ENCODE results near the gene RPL13. TPM values are rescaled to one million over a fixed set of nuclear protein-coding genes. Genes with fewer than 3 reads are reported as not detected.

The RPL13 gene
- total and polyA plus RNA-seq, 2 of the 4 experiments (the other 2 are of a cell fraction): 2,098 to 3,527 TPM

GRCh38 chr16:89544713-89545043 lies 15.8 kb upstream of the RPL13 start:
- H3K18ac ChIP-seq (ENCODE audit: low read depth, low read length): no peak overlapping the region
- no peak overlapping the region for H3K4me3 ChIP-seq (ENCODE audit: insufficient read depth, low read depth, low read length)
- peaks cover 10 to 47% of the 10 kb centered on the region in 2 experiments; a peak in 3 of 4 replicates for H3K79me1 ChIP-seq (ENCODE audit: low read depth in 1 of 2, low read length in 2 of 2)
- no peak overlapping the region for H2AK9ac ChIP-seq (replicated peaks; ENCODE audit: low read depth, low read length, poor library complexity)
- peaks cover 59% of the 10 kb centered on the region for H3K36me3 ChIP-seq (ENCODE audit: control insufficient read depth, insufficient read depth, low read length)
- no peak for DNase-seq
- H2BK20ac ChIP-seq (ENCODE audit: low read depth, low read length): no peak overlapping the region
- H3K4me1 ChIP-seq (ENCODE audit: control insufficient read depth, insufficient read depth, low read length): no peaks in the 10 kb centered on the region
- H3K14ac ChIP-seq (replicated peaks; ENCODE audit: low read depth, low read length): no peak overlapping the region
- intact Hi-C loops (cut with micrococcal nuclease) (no loop called here), dilution Hi-C loops (cut with HindIII; ENCODE audit: low sequenced_read_pairs, unreplicated experiment) (no loop called here), in situ Hi-C loops (cut with MboI; ENCODE audit: low sequenced_read_pairs) (no loop called here)
- H3K9me1 ChIP-seq (ENCODE audit: insufficient read depth, low read length): no peaks in the 10 kb centered on the region
- H4K20me1 ChIP-seq (ENCODE audit: insufficient read depth, low read length): peaks cover 5% of the 10 kb centered on the region; the same call in 1 of the 2 replicates
- H4K91ac ChIP-seq (ENCODE audit: insufficient read depth, low read depth, low read length): no peak overlapping the region
- H3K27me3 ChIP-seq (ENCODE audit: control insufficient read depth, insufficient read depth, low read length): no peaks in the 10 kb centered on the region
- H3K23ac ChIP-seq (ENCODE audit: low read depth, low read length): no peak overlapping the region
- H3K9me3 ChIP-seq (ENCODE audit: control insufficient read depth, insufficient read depth, low read length): no peaks in the 10 kb centered on the region
- no peak overlapping the region for H4K8ac ChIP-seq (ENCODE audit: low read depth in 2 of 2, low read length in 2 of 2)
- no peak overlapping the region for H2AFZ ChIP-seq (replicated peaks; ENCODE audit: low read length, poor library complexity)
- ChIA-PET POLR2A (ENCODE audit: unreplicated experiment) (no interaction called here), CTCF (no interaction called here)
- no peak overlapping the region for H2BK120ac ChIP-seq (ENCODE audit: low read depth, low read length)
- no peak overlapping the region for H3K4ac ChIP-seq (ENCODE audit: low read depth, low read length)
- no peak overlapping the region for H2BK5ac ChIP-seq (ENCODE audit: low read depth, low read length, poor library complexity, severe bottlenecking)
- H3K27ac ChIP-seq (ENCODE audit: insufficient read depth, low read length): no peak overlapping the region
- H4K5ac ChIP-seq (ENCODE audit: low read depth, low read length): no peak overlapping the region
- no peak for ATAC-seq (ENCODE audit: low read depth)
- H3K9ac ChIP-seq (ENCODE audit: low read depth, low read length): no peak overlapping the region
- no peak overlapping the region for H3K4me2 ChIP-seq (ENCODE audit: low read depth, low read length)
- 100% methylated on average over 4 of the region's 13 CpGs; no CpG with 5 or more reads in 1 of the 2 experiments for WGBS, 2 experiments (ENCODE audit: extremely low coverage in 2 of 2, insufficient read length in 1 of 2)
- TF ChIP-seq RFX5 (IDR thresholded peaks at IDR 0.05; ENCODE audit: low read depth, low read length) (no peak), MAFK (IDR thresholded peaks at IDR 0.05; ENCODE audit: low read depth, low read length) (no peak), CTCF (conservative IDR thresholded peaks at IDR 0.05; ENCODE audit: low read depth, low read length) (no peak), MXI1 (IDR thresholded peaks at IDR 0.05; ENCODE audit: borderline replicate concordance, low read depth, low read length) (no peak), RAD21 (IDR thresholded peaks at IDR 0.05; ENCODE audit: low read length) (no peak), POLR2A (IDR thresholded peaks at IDR 0.05; ENCODE audit: low read depth, low read length) (no peak), ELK1 (IDR thresholded peaks at IDR 0.05; ENCODE audit: borderline replicate concordance, low read depth, low read length) (no peak), USF2 (IDR thresholded peaks at IDR 0.05; ENCODE audit: low read depth, low read length) (no peak), FOS (IDR thresholded peaks at IDR 0.05; ENCODE audit: low read depth, low read length) (no peak), SMC3 (IDR thresholded peaks at IDR 0.05; ENCODE audit: low read depth, low read length) (no peak), MAZ (IDR thresholded peaks at IDR 0.05; ENCODE audit: borderline replicate concordance, low read depth, low read length) (no peak), NFE2L2 (IDR thresholded peaks at IDR 0.05; ENCODE audit: low read depth, low read length) (no peak), RCOR1 (IDR thresholded peaks at IDR 0.05; ENCODE audit: insufficient replicate concordance, low read length) (no peak)
- no TSS peak for BruUV-seq (replicated peaks)
- no peak overlapping the region for H2AK5ac ChIP-seq (ENCODE audit: low read depth, low read length)
- no peak overlapping the region for H2BK15ac ChIP-seq (ENCODE audit: low read depth, low read length)
- H3K56ac ChIP-seq (ENCODE audit: extremely low read depth, insufficient read depth, low read length): no peak overlapping the region

All from IMR-90 (cell line).